ENCODE results near the gene SLC19A1.

SLC19A1 gene

GRCh38 chr21:45465611-45466329, 76.5 kb downstream of the SLC19A1 start:
- DNase-seq (ENCODE audit: low read depth): no peak

- no peak for DNase-seq (ENCODE audit: low read depth)
Observed at GRCh38 chr21:45465105-45465504, 77.1 kb downstream of the SLC19A1 start.

DNA sequence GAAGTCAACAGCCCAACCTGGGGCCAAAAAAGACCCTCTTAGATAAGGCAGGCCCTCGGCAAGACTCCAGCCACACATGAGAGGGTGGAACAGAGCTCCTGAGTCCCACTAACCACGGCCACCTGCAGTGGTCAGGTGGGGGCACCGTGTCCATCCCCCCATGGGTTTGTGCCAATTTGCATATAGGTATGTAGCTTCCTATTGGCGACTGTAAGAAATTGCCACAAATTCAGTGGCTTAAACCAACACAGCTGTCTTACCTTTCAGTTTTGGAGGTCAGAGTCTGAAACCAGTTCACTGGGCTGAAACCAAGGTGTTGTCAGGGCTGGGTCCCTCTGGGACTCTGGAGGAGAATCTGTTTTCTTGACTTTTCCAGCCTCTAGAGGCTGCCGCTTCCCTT, 77.9 kb downstream of the SLC19A1 start:
- DNase-seq (ENCODE audit: low read depth): no peak

- DNase-seq (ENCODE audit: low read depth): no peak
Observed at GRCh38 chr21:45463871-45464270, 78.4 kb downstream of the SLC19A1 start.

DNA sequence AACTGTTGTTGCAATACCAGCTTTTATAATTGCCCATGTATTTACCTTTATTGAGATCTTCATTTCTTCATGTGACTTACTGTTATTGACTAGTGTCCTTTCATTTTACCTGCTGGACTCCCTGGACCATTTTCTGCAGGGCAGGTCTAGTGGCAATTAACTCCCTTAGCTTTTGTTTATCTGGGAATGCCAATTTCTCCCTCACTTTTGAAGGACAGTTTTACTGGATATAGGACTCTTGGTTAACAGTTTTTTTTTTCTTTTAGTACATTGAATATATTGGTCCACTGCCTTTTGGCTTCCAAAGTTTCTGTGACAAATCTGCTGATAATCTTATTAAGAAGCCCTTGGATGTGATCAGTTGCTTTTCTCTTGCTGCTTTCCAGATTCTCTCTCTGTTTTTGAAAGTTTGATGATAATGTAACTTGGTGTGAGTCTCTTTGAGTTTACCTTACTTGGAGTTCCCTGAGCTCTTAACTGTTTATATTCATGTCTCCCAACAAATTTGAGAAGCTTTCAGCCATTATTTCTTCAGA, 80.4 kb downstream of the SLC19A1 start:
- no peak for DNase-seq (ENCODE audit: low read depth)

GRCh38 chr21:45461369-45461750, 80.9 kb downstream of the SLC19A1 start:
- DNase-seq (ENCODE audit: low read depth): no peak

DNA sequence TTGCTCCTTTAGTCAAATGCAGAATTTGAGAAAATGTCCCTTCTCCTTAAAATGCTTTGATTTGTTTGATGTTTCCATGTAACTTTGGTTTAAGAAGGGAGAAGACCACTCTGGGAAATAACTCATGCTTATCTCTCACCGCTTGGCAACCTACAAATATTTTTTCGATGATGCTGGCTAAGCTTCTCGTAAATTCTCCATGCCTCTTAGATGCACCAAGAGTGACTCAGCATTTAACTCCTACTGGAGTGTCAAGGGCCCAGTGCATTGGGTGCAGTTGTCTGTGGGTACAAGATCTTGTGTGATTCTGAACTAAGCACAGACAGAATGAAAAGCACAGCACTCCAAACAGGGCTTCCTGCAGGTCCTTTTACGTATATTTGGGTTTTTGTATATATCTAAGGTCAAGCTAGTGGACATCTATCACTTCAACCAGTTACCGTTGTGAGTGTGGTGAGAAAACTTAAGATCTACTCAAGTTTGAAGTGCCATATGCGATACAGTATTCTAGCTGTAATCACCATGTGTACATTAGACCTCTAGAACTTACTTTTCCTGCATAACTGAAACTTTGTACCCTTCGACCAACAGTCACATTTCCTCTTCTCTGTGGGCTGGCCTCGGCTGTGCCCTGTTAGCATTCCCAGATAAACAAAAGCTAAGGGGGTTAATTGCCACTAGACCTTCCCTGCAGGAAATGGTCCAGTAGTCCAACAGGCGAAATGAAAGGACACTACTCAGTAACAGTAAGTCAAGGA, 81.5 kb downstream of the SLC19A1 start:
- no peak for DNase-seq (ENCODE audit: low read depth)

- no peak for DNase-seq (ENCODE audit: low read depth)
Observed at GRCh38 chr21:45460011-45460565, 82.2 kb downstream of the SLC19A1 start.

DNA sequence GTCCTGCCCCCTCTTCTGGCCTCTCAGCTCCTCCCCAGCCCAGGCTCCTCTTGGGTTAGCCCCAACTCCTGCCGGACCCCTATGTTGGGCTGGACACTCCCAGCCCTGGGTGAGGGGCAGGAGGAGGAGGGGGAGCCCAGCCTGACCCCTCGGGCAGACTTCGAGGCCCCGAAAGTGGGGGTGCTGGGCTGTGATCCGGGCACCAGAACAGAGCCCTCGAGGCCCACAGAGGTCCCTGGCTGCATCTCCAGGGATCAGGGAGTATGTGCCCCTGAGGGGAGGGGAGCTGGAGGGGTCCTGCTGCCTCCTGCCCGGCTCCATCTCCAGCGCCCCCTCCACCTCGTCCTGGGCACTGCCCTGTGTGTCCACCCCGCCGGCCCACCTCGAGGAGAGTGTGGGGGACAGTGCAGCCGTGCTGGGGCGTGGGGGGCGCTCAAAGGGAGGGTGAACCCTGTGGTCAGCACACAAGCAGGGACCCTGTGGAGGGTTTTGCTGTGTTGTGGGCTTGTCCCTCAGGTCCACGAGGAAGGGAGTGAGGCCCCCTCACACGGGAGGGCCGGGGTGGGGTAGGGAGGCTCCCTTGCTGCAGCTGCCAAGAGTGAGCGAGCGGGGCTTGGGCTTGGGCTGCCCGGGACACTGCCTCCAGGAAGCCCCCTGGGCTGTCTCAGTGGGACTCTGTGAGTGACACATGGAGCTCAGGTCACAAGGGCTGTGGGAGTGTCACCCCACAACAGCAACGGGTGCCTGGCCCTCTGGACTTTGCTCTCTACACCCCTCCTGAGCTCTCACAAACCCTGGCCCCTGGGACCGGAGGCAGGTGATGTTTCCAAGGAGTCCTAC, 82.8 kb downstream of the SLC19A1 start:
- DNase-seq (ENCODE audit: low read depth): no peak

DNA sequence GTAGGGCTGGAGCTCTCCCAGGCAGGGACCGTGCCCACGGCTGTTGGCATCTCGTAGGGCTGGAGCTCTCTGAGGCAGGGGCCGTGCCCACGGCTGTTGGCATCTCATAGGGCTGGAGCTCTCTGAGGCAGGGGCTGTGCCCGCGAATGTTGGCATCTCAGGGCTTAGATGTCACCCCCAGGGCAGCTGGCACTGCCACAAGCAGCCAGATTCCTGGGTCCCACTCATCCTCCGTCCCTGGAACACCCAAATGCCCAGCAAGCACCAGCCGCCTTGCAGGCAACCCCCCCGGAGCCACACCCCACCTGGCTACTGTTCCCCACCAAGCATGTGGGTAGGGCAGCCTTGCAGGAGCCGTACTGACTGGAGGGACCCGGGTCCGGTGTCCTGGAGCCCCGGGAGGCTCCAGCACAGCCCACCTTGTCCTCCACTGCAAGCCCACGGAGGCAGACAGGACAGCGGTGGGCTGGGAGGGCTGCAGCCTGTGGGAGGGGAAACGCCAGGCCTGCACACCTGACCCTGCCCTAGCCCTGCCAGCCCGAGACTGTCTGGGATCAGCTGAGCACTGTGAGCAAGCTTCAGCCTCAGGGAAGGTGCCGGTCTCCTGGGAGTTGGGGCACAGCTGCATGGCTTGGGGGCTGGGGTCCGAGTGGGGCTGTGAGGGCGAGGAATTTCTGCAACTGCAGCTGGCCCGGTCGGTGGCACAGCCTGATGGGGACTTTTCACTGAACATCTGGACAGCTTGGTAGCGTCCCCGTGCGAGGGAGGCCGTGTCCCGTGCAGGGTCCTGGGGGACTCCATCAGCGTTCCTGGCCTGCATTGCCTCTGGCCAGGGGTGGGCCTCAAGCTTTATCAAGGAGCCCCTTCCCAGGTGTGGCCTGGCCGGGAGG, 83.7 kb downstream of the SLC19A1 start:
- DNase-seq (ENCODE audit: low read depth): no peak

GRCh38 chr21:45457832-45458172, 84.4 kb downstream of the SLC19A1 start:
- no peak for DNase-seq (ENCODE audit: low read depth)

DNA sequence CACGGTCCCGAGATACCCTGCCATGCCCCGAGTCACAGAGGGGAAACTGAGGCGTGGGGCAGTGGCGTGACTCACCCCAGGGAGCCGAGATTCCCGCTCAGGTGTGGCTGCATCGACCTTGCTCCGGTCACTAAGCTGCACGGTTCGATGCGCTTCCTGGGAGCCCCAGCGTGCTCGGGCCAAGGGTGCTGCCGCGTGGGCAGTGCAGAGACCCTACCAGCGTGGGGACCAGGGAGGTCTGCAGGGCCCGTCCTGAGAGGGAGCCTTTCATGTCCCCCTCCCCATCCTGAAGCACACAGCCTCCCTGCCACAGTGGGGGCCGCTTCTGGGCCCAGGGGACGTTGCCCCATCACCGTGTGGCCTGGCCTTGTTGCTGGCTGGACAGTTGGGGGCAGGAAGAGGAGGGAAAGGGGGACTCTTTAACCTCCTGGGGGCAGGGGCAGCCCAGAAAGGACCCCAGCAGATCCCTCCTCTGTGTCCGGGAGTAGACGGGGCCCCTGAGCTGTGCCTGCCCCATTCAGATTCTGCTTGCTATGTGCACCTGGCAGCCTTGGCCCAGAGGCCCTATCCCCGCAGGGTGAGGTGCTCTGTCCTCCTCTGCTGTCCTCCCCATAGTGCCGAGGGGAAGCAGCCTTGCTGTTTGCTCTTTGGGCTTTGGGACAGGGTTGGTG, 84.9 kb downstream of the SLC19A1 start:
- DNase-seq (ENCODE audit: low read depth): no peak

- DNase-seq (ENCODE audit: low read depth): no peak
Observed at GRCh38 chr21:45456584-45457160, 85.6 kb downstream of the SLC19A1 start.

DNA sequence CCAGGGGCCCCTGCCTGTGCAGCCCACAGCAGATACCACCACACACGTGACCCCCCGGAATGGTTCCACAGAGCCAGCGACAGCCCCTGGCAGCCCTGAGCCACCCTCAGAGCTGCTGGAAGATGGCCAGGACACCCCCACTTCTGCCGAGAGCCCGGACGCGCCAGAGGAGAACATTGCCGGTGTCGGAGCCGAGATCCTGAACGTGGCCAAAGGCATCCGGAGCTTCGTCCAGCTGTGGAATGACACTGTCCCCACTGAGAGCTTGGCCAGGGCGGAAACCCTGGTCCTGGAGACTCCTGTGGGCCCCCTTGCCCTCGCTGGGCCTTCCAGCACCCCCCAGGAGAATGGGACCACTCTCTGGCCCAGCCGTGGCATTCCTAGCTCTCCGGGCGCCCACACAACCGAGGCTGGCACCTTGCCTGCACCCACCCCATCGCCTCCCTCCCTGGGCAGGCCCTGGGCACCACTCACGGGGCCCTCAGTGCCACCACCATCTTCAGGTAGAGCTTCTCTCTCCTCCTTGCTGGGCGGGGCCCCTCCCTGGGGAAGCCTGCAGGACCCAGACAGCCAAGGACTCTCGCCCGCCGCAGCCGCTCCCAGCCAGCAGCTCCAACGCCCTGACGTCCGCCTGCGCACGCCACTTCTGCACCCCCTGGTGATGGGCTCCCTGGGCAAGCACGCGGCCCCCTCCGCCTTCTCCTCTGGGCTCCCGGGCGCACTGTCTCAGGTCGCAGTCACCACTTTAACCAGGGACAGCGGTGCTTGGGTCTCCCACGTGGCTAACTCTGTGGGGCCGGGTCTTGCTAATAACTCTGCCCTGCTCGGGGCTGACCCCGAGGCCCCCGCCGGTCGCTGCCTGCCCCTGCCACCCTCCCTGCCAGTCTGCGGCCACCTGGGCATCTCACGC, 86.3 kb downstream of the SLC19A1 start:
- DNase-seq (ENCODE audit: low read depth): no peak

GRCh38 chr21:45454926-45455673, 87.1 kb downstream of the SLC19A1 start:
- DNase-seq (ENCODE audit: low read depth): no peak

GRCh38 chr21:45454060-45454925, 87.9 kb downstream of the SLC19A1 start:
- DNase-seq (ENCODE audit: low read depth): no peak

- DNase-seq (ENCODE audit: low read depth): no peak
Observed at GRCh38 chr21:45453308-45453950, 88.8 kb downstream of the SLC19A1 start.

Data from stimulated activated CD8-positive, alpha-beta memory T cell treated with anti-CD3 and anti-CD28 coated beads, Interleukin-7, amount 100 ng/mL, for 24 hours (primary cell).